T-cell (primary cell): ENCODE data around the gene CSNK1D. TPM values are rescaled to one million over a fixed set of nuclear protein-coding genes. Genes with fewer than 3 reads are reported as not detected.
"Not testable (repeated sequence)": the region's sequence is repeated elsewhere in the genome, so short reads cannot be mapped to it uniquely, and the experiment has no call there.

Experiments used
- ATAC-seq, 4 experiments: fragments of 200-7000 bp in 3 of 4; fragments of 150-1000 bp in 1 of 4; cut with Tn5 transposase; replicated peaks in 1 of 4; 1 replicate in 3 of 4; 2 replicates in 1 of 4; pipeline ENCODE4 v1.10.0; 2021; ENCODE audit warnings: moderate library complexity in 3 of 4, mild to moderate bottlenecking in 2 of 4, moderate number of reproducible peaks in 1 of 4
- CTCF ChIA-PET, 2 donors: fragments of 300-600 bp; sonication (Branson Sonifier 250); formaldehyde crosslinking; loops; one replicate each; lab custom pipeline; 2022; ENCODE audit warnings: antibody characterized with exemption in 2 of 2; lab: Charles Lee
- POLR2A ChIA-PET, 2 donors: fragments of 300-600 bp; sonication (Branson Sonifier 250); formaldehyde crosslinking; loops; one replicate each; lab custom pipeline; 2022; ENCODE audit warnings: antibody characterized with exemption in 2 of 2; lab: Charles Lee
- DNase-seq, 35 experiments: peaks; one replicate each; pipeline versions ENCODE4 v3.0.0 to v3.0.0-alpha.2; 2013 to 2023
- H3K27ac ChIP-seq: one replicate; pipeline ENCODE4 v1.5.1; 2013; ENCODE audit warnings: low read length
- H3K27me3 ChIP-seq, 2 experiments: replicated peaks in 1 of 2; 1 replicate in 1 of 2; 2 replicates in 1 of 2; pipeline versions ENCODE4 v1.6.1 to v1.7.0; 2013; ENCODE audit warnings: low read length in 1 of 2, mixed read lengths in 1 of 2; ENCODE audit not compliant: control insufficient read depth in 2 of 2, insufficient read depth in 2 of 2; ENCODE audit errors: extremely low read depth in 1 of 2
- H3K36me3 ChIP-seq, 2 donors: 1 replicate in 1 of 2; 2 replicates in 1 of 2; pipeline versions ENCODE4 v1.6.1 to v1.7.0; 2013; ENCODE audit warnings: low read length in 1 of 2; ENCODE audit not compliant: control insufficient read depth in 2 of 2, insufficient read depth in 1 of 2; ENCODE audit errors: extremely low read depth in 1 of 2
- H3K4me1 ChIP-seq, 2 experiments: 1 replicate in 1 of 2; 2 replicates in 1 of 2; pipeline versions ENCODE4 v1.6.1 to v1.7.0; 2013; ENCODE audit warnings: low read length in 2 of 2, mixed read lengths in 1 of 2; ENCODE audit not compliant: insufficient read depth in 2 of 2, control insufficient read depth in 1 of 2; ENCODE audit errors: extremely low read depth in 1 of 2
- H3K4me3 ChIP-seq, 2 donors: 1 replicate in 1 of 2; 2 replicates in 1 of 2; pipeline versions ENCODE4 v1.5.1 to v1.7.0; 2013; ENCODE audit warnings: mild to moderate bottlenecking in 2 of 2, low read length in 1 of 2, moderate library complexity in 1 of 2; ENCODE audit not compliant: control insufficient read depth in 1 of 2; ENCODE audit errors: extremely low read depth in 1 of 2
- H3K9me3 ChIP-seq: 2 replicates; pipeline ENCODE4 v1.7.0; 2013
- H3K27ac Mint-ChIP-seq, 2 donors: one replicate each; pipeline ENCODE4 v1.8.0; 2020 to 2021; ENCODE audit warnings: mild to moderate bottlenecking in 2 of 2, mixed read lengths in 2 of 2
- H3K27me3 Mint-ChIP-seq, 2 donors: one replicate each; pipeline ENCODE4 v1.8.0; 2021 to 2022; ENCODE audit warnings: mixed read lengths in 2 of 2
- H3K36me3 Mint-ChIP-seq: one replicate; pipeline ENCODE4 v1.8.0; 2021; ENCODE audit warnings: mixed read lengths
- H3K4me1 Mint-ChIP-seq, 3 donors: one replicate each; pipeline ENCODE4 v1.8.0; 2020 to 2022; ENCODE audit warnings: mixed read lengths in 3 of 3, mild to moderate bottlenecking in 1 of 3
- H3K4me3 Mint-ChIP-seq, 3 donors: one replicate each; pipeline ENCODE4 v1.8.0; 2020 to 2022; ENCODE audit warnings: mild to moderate bottlenecking in 3 of 3, mixed read lengths in 3 of 3, moderate library complexity in 3 of 3
- H3K9me3 Mint-ChIP-seq, 3 donors: one replicate each; pipeline ENCODE4 v1.8.0; 2020 to 2022; ENCODE audit warnings: mixed read lengths in 3 of 3
- WGBS: methylation state at CpG from one replicate; pipeline ENCODE4 v1.1.5; 2013; ENCODE audit warnings: missing lambda C conversion rate; ENCODE audit not compliant: insufficient coverage; 5-methylcytosine and 5-hydroxymethylcytosine counted together
- total RNA-seq, 35 experiments: library from RNA in 6 of 35; stranded (reverse) in 6 of 35; fragments of 120-200 nt in 1 of 35; gene quantifications; one replicate each; pipeline versions ENCODE4 v1.2.1 to v1.2.4 and lab custom pipeline; 2013 to 2026

CSNK1D gene
- total RNA-seq, 5 donors from 2014 or later (not counting 1 experiment from before 2014, with no cell fraction given), result 177 to 273 (median 194) TPM

DNA sequence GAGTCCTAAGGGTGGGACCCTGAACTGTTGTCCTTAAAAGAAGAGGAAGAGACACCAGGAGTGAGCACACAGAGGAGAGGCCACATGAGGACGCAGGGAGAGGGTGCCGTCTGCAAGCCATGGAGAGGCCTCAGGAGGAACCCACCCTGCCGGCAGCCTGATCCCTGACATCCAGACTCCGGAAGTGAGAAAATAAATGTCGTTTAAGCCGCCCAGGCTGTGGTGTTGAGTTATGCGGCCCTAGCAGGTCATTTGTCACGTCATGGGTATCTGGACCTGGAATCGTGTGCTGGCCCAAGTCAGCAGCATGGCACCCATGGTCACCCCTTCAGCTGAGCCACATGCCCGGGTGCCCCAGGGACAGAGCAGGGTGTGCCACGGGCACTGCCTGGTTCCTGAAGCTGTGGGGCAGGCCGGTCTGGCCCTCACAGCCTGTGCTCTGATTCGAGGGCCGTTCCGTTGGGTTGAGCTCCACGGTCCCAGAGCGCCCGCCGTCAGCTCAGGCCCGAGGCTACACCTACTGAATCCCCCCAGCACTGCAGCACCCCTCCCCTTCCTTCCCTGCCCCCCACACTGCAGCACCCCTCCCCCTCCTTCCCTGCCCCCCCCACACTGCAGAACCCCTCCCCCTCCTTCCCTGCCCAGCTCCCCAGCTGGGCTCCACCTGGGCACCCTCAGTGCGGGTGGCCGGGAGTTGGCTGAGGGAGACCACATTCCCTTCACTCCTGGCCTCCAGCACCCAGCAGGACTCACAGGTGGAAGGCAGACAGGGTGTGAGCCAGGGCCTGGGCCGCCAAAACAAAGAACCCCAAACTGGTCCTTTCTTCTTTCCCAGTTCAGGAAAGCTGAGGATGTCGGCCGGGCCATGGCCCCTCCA lies 58.2 kb downstream of the CSNK1D start:
- no peak overlapping the region for H3K4me3 ChIP-seq
- H3K27ac Mint-ChIP-seq, result peak overlapping the region in 1 of 2 donors; percentile 68
- 90% methylated on average over 17 of the region's 25 CpGs for WGBS
- ATAC-seq (no peak), DNase-seq (no peak)
- H3K27me3 ChIP-seq, result no peaks in the 10 kb centered on the region
- H3K4me3 Mint-ChIP-seq, result peak overlapping the region in 2 of 3 donors; percentile 24 to 72
- H3K36me3 Mint-ChIP-seq, result no peaks in the 10 kb centered on the region
- no peaks in the 10 kb centered on the region for H3K9me3 ChIP-seq
- H3K27ac ChIP-seq, result peak overlapping the region; percentile 57
- H3K27me3 Mint-ChIP-seq, result no peaks in the 10 kb centered on the region
- CTCF ChIA-PET, result no interaction called here
- peaks cover 12 to 61% of the 10 kb centered on the region in 2 experiments for H3K4me1 ChIP-seq
- H3K4me1 Mint-ChIP-seq, result peaks cover 14 to 44% (median 30%) of the 10 kb centered on the region in 3 donors
- no peaks in the 10 kb centered on the region for H3K9me3 Mint-ChIP-seq
- no peaks in the 10 kb centered on the region for H3K36me3 ChIP-seq
- POLR2A ChIA-PET, result no interaction called here

DNA sequence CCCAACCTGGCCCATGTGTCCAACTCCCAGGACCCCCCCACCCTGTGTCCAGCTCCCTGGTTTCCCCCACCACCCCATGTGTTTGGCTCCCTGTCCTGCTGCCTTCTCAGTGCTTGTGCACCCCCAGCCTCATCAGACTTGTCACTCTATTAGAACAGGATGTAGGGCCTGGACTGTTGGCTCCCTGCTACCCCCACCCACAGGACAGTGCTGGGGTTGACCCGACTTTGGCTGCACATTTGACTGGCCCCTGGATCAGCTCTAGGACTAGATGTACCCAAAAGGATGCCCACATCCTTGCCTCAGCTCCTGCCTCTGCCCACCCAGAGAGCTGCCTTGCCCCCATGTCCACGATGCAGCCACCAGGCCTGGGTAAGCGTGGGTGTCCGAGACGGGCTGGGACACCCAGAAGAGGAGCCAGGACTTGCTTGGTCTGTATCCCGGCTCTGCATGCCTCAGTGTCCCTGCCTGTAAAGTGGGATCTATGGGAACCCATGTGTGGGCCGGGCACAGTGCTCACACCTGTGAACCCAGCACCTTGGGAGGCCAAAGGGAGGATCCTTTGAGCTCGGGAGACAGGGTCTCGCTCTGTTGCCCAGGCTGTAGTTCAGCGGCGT lies 59.4 kb downstream of the CSNK1D start:
- H3K4me1 Mint-ChIP-seq, result peaks cover 14 to 49% (median 30%) of the 10 kb centered on the region in 3 donors
- H3K27ac ChIP-seq, result no peak overlapping the region
- no peaks in the 10 kb centered on the region for H3K27me3 ChIP-seq
- peaks cover 12 to 61% of the 10 kb centered on the region in 2 experiments for H3K4me1 ChIP-seq
- H3K4me3 Mint-ChIP-seq, result peak overlapping the region; percentile 65 to 73 (median 72)
- H3K9me3 ChIP-seq, result no peaks in the 10 kb centered on the region
- no peaks in the 10 kb centered on the region for H3K36me3 ChIP-seq
- POLR2A ChIA-PET, result no interaction called here
- no peak overlapping the region for H3K4me3 ChIP-seq
- H3K27me3 Mint-ChIP-seq, result no peaks in the 10 kb centered on the region
- no peak for DNase-seq
- peak overlapping the region; percentile 27 to 71 for H3K27ac Mint-ChIP-seq
- no peak for ATAC-seq
- CTCF ChIA-PET, result no interaction called here
- WGBS, result 87% methylated on average over 10 of the region's 11 CpGs
- no peaks in the 10 kb centered on the region for H3K9me3 Mint-ChIP-seq
- no peaks in the 10 kb centered on the region for H3K36me3 Mint-ChIP-seq

DNA sequence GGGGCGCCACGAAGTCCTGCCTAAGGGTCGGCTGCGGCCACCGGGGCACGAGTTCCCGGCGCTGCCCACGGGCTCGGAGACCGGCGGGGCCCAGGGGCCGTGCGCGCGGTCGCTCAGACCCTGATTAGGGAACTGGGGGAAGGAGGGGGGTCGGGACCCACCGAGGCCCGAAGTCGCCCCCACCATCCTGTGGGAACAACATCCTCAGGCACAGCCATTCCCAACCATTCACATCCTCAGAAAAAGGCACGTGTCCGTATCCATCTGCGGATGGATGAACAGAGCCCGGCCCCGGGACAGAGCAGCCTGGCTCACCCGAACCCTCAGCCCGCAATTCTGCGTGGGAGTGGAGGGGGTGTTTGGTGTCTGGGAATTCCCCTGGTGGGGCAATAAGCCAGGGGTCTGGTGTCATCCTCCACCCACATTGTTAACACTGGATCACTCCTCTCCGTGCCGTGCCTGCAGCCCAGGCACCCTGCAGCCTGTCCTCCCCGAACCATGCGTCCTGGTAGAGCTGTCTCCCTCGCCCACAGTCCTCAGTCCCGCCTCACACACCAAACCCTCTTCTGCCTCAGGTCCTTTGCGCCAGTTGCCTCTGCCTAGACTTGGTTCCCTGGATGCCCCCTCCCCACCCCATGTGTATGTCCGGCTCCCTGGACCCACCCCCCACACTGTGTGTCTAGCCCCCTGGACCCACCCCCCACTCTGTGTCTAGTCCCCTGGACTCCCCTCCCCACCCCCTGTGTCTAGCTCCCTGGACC lies 60.1 kb downstream of the CSNK1D start:
- H3K27ac Mint-ChIP-seq, result peak overlapping the region; percentile 81 to 84
- H3K4me1 Mint-ChIP-seq, result peaks cover 14 to 52% (median 32%) of the 10 kb centered on the region in 3 donors

DNA sequence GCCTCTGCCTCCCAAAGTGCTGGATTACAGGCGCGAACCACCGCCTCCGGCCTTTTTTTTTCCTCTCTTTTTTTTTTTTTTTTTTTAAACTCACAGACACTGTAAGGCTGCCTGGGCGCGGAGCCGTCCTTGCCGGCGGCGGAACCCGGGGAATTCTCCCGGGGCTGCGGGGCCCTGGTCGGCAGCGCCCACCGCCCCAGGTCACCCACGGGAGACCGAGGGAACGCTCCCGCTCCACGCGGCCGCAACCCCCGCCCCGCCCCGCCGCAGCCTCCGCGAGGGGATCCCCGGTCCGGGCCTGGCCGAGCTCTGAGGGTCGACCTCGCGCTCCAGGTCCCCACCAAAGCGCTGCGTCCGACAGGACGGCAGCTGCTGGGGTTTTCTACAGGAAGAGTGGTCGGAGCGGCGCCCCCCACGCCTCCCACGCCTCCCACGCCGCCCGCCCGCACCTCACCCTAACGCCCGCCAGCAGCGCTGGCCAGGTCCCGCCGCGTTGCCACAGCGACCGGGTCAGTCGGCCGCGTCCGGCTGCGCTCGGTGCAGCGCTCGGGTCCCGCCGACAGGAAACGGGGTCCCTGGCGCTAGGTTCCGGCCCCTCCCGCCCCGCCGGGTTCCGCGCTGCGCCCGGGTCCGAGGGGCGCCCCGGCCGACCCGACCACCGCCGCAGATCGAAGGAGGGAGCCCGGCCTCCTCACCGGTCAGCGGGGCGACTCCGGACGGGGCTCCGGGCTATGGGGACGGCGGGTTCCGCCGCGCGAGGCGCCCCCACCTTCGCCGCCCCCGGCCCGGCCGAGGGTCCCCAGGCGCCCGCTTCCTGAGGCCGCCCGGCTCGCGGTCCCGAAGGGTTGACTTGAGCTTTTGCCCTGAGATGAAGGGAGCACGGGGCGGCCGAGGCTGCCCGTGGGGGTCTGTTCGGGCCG lies 60.9 kb downstream of the CSNK1D start, which contains the start of gene CCDC57:
Gene CCDC57 (minus strand): TSS at position 512 of the 920 bp plus-strand sequence. CDS start 10,898 bp downstream, outside the sequence.
- DNase-seq (peak in 16 of 35 experiments; percentile 29 to 72 (median 52)), ATAC-seq (peak; percentile 43 to 84 (median 79))
- no peaks in the 10 kb centered on the region for H3K36me3 ChIP-seq
- peaks cover 12 to 57% of the 10 kb centered on the region in 2 experiments for H3K4me1 ChIP-seq
- CTCF ChIA-PET, result no interaction called here
- H3K27ac ChIP-seq, result no peak within 1 kb of the TSS
- Mint-ChIP-seq H3K4me1 (peaks cover 17 to 54% (median 34%) of the 10 kb centered on the region in 3 donors), H3K4me3 (peak within 1 kb of the TSS; percentile 71 to 83 (median 72)), H3K27me3 (no peaks in the 10 kb centered on the region), H3K9me3 (no peaks in the 10 kb centered on the region), H3K27ac (peak within 1 kb of the TSS; percentile 81 to 84), H3K36me3 (no peaks in the 10 kb centered on the region)
- H3K27me3 ChIP-seq, result no peaks in the 10 kb centered on the region
- under 1% methylated on average over 112 of the region's 116 CpGs for WGBS
- H3K4me3 ChIP-seq, result peak within 1 kb of the TSS; percentile 53 to 62
- POLR2A ChIA-PET, result no interaction called here
- no peaks in the 10 kb centered on the region for H3K9me3 ChIP-seq

More for the DNA sequence above, 60.1 kb downstream of the CSNK1D start:
- peak overlapping the region; percentile 71 to 83 (median 72) for H3K4me3 Mint-ChIP-seq
- Histone ChIP-seq H3K27me3 (no peaks in the 10 kb centered on the region), H3K4me3 (peak overlapping the region; percentile 51 to 53), H3K9me3 (no peaks in the 10 kb centered on the region), H3K36me3 (no peaks in the 10 kb centered on the region), H3K4me1 (peaks cover 12 to 61% of the 10 kb centered on the region in 2 experiments), H3K27ac (no peak overlapping the region)
- CTCF ChIA-PET, result no interaction called here
- POLR2A ChIA-PET, result no interaction called here
- ATAC-seq (peak; percentile 1 to 56 (median 12)), DNase-seq (peak in 26 of 35 experiments; percentile 47 to 77 (median 59))
- H3K27me3 Mint-ChIP-seq, result no peaks in the 10 kb centered on the region
- H3K9me3 Mint-ChIP-seq, result no peaks in the 10 kb centered on the region
- no peaks in the 10 kb centered on the region for H3K36me3 Mint-ChIP-seq
- 29% methylated on average over 10 of the region's 37 CpGs for WGBS

DNA sequence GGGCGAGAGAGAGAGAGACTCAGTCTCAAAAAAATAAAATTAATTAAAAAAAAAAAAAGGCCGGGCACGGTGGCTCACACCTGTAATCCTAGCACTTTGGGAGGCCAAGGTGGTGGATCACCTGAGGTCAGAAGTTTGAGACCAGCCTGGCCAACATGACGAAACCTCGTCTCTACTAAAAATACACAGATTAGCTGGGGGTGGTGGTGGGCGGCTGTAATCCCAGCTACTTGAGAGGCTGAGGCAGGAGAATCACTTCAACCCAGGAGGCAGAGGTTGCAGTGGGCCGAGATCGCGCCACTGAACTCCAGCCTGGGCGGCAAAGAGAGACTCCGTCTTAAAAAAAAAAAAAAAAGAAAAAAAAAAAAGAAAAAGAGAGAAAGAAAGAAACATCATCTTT lies 62.8 kb downstream of the CSNK1D start:
- no CpG with 5 or more reads among the region's 11 CpGs for WGBS
- H3K27me3 ChIP-seq, H3K9me3 ChIP-seq, H3K27me3 Mint-ChIP-seq, DNase-seq, H3K4me3 ChIP-seq, H3K36me3 Mint-ChIP-seq, POLR2A ChIA-PET, H3K9me3 Mint-ChIP-seq, H3K27ac Mint-ChIP-seq, H3K27ac ChIP-seq, ATAC-seq, H3K4me3 Mint-ChIP-seq, H3K36me3 ChIP-seq: not testable (repeated sequence)
- peaks cover 11 to 52% of the 10 kb centered on the region in 2 experiments for H3K4me1 ChIP-seq
- CTCF ChIA-PET, result interaction anchor here (0.6 to 0.7 kb wide), 2 partner anchors 10 to 28 kb away, joined by 3 read pairs; no protein-coding TSS in a partner anchor
- peaks cover 23 to 51% (median 37%) of the 10 kb centered on the region in 3 donors for H3K4me1 Mint-ChIP-seq
